Upper lobe of right lung (tissue), 1 donor: ENCODE measurements around the gene HS3ST1. TPM values are rescaled to one million over a fixed set of nuclear protein-coding genes. Genes with fewer than 3 reads are reported as not detected.

Source experiments
- ATAC-seq: fragments of 200-7000 bp; cut with Tn5 transposase; one replicate; pipeline ENCODE4 v1.9.1; 2020; ENCODE audit warnings: mild to moderate bottlenecking, moderate library complexity
- DNase-seq: peaks from one replicate; pipeline ENCODE4 v3.0.0-alpha.2; 2020
- H3K27ac ChIP-seq: fragments of 200-600 bp; one replicate; pipeline ENCODE4 v1.8.0; 2022
- H3K27me3 ChIP-seq: fragments of 200-600 bp; one replicate; pipeline ENCODE4 v1.8.0; 2022; ENCODE audit warnings: mild to moderate bottlenecking
- H3K36me3 ChIP-seq: fragments of 200-600 bp; one replicate; pipeline ENCODE4 v1.8.0; 2022
- H3K4me1 ChIP-seq: fragments of 200-600 bp; one replicate; pipeline ENCODE4 v1.8.0; 2022
- H3K4me3 ChIP-seq: fragments of 200-600 bp; one replicate; pipeline ENCODE4 v1.8.0; 2022; ENCODE audit warnings: mild to moderate bottlenecking
- H3K9me3 ChIP-seq: fragments of 200-600 bp; one replicate; pipeline ENCODE4 v1.8.0; 2022
- intact Hi-C: fragments of 100-400 bp; cut with DNase I; formaldehyde crosslinking; loops from one replicate; pipeline ENCODE4 v1.11.0; 2022
- total RNA-seq: library from RNA; stranded (reverse); fragmentation: NEBNext Ultra II Directional; extraction: Animal tissue kit (Norgen Biotek cat#: 25700); gene quantifications from one replicate; pipeline ENCODE4 v1.2.1, GENCODE V29; 2021
- TF ChIP-seq, protein P1 (sequence below): fragments of 200-600 bp; IDR thresholded peaks from one replicate; pipeline ENCODE4 v1.8.0; 2022; ENCODE audit warnings: antibody characterized with exemption
- donor health status: DM: no; HTN: yes; CAD: no; lungs with severe emphysema.

Gene HS3ST1
- total RNA-seq, 1 donor from 2014 or later = 1.5 TPM

DNA sequence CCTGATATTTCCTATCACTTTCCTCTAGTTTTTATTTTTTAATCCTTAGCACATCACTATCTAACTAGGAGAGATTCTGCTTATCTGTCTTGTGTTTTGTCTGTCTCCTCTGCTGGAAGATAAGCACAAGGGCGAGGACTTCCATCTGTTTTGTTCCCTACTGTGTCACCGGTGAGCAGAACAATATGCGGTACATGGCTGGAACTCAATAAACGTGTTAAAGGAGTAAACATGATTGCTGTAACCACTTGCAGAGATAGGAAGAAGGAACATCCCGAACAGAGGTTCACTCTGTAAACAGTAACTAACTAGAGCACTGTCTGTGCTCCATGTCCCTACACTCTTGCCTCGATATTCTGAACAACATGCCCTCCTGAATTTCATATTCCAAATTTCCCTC, 5.2 kb downstream of the HS3ST1 start:
- TF ChIP-seq, protein P1, sequence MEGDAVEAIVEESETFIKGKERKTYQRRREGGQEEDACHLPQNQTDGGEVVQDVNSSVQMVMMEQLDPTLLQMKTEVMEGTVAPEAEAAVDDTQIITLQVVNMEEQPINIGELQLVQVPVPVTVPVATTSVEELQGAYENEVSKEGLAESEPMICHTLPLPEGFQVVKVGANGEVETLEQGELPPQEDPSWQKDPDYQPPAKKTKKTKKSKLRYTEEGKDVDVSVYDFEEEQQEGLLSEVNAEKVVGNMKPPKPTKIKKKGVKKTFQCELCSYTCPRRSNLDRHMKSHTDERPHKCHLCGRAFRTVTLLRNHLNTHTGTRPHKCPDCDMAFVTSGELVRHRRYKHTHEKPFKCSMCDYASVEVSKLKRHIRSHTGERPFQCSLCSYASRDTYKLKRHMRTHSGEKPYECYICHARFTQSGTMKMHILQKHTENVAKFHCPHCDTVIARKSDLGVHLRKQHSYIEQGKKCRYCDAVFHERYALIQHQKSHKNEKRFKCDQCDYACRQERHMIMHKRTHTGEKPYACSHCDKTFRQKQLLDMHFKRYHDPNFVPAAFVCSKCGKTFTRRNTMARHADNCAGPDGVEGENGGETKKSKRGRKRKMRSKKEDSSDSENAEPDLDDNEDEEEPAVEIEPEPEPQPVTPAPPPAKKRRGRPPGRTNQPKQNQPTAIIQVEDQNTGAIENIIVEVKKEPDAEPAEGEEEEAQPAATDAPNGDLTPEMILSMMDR = no peak
- Histone ChIP-seq H3K27ac (no peak overlapping the region), H3K9me3 (no peaks in the 10 kb centered on the region), H3K36me3 (no peaks in the 10 kb centered on the region), H3K4me1 (peaks cover 4% of the 10 kb centered on the region), H3K4me3 (no peak overlapping the region), H3K27me3 (peaks cover 17% of the 10 kb centered on the region)
- no peak for ATAC-seq
- intact Hi-C loops = no loop called here
- DNase-seq = no peak

DNA sequence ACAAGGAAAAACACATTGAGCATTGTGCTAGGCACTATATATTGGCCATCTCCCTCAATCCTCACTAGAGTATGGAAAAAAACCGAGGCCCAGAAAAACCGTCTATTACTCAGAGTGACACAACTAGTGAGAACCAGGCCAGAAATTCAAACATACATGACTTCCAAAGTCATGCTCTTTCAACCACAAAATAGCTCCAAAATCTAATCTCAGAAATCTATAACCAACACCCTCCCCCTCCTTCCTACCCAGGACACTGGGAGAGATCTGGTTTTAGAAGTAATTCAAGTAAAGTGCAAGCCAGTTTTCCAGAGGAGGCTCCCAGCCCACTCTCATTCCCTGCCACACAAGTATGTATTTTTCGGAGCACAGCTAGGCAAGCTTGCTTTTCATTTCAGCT, 7.6 kb downstream of the HS3ST1 start:
- Histone ChIP-seq H3K4me1 (no peaks in the 10 kb centered on the region), H3K4me3 (no peak overlapping the region), H3K9me3 (no peaks in the 10 kb centered on the region), H3K27me3 (no peaks in the 10 kb centered on the region), H3K27ac (no peak overlapping the region), H3K36me3 (no peaks in the 10 kb centered on the region)
- no peak for DNase-seq
- intact Hi-C loops = no loop called here
- TF ChIP-seq, protein P1 = no peak
- no peak for ATAC-seq

DNA sequence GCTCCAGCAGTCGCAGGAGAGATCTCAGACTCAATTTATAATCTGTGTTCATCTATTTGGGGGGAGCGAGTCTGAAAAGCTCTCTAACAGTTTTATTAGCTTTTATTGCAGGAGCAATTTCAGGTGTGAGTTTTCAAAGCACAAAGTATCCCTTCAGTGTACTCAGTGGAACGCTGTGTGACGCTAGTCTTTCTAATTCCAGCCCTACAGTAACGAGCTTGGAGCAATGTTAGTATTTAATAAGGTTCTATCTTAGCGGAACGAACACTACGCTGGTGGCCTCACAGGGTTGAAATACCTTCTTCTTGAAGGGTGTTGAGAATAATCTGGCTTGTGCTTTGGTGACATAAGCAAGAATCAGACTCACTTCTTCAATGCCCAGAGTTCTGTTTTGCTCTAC, 8.4 kb downstream of the HS3ST1 start:
- Histone ChIP-seq H3K27me3 (no peaks in the 10 kb centered on the region), H3K27ac (no peak overlapping the region), H3K4me1 (no peaks in the 10 kb centered on the region), H3K9me3 (no peaks in the 10 kb centered on the region), H3K36me3 (no peaks in the 10 kb centered on the region), H3K4me3 (no peak overlapping the region)
- DNase-seq (no peak), ATAC-seq (no peak)
- TF ChIP-seq, protein P1 = no peak
- intact Hi-C loops = no loop called here

DNA sequence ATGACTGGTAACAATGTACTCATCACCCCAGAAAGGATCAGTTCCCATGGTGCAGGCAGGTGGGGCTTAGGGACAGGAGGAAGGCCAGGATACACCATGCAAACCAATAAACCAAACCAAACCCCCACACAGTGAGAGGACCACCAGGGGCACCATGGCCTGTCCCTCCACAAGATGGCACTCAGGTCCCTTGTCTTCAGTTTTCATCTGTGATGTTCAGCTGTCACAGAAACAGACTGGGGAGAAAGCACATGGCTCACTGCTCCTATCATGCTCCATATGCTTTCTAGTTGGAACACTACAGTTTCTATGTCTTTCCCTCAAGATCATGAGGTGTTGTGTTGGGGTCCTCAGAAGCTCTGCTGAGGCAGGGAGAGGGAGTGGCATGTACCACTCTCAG, 10.1 kb downstream of the HS3ST1 start:
- ATAC-seq (peak; percentile 45), DNase-seq (no peak)
- Histone ChIP-seq H3K4me3 (no peak overlapping the region), H3K4me1 (no peaks in the 10 kb centered on the region), H3K27ac (no peak overlapping the region), H3K36me3 (no peaks in the 10 kb centered on the region), H3K27me3 (no peaks in the 10 kb centered on the region), H3K9me3 (no peaks in the 10 kb centered on the region)
- intact Hi-C loops = no loop called here
- TF ChIP-seq, protein P1 = no peak

DNA sequence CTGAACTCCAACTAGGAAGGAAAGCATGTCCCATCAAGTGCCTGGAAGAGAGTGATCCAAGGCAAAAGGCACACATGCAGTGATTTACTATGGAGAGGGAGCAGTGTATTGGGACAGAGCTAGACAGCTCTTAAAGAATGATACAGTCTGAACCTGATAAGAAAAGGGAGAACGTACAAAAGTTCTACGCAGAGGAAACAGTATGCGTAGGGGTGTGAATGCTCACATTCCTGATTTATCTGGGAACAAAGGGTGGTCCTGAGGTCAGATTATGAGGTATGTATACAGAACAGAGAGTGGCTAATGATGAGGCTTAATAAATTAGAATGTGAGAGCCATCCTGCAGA, 12.0 kb downstream of the HS3ST1 start:
- no peaks in the 10 kb centered on the region for H3K27me3 ChIP-seq
- no peaks in the 10 kb centered on the region for H3K9me3 ChIP-seq
- H3K4me3 ChIP-seq = no peak overlapping the region
- intact Hi-C loops = no loop called here
- TF ChIP-seq, protein P1 = no peak
- ATAC-seq = no peak
- no peak for DNase-seq
- H3K4me1 ChIP-seq = no peaks in the 10 kb centered on the region
- H3K27ac ChIP-seq = no peak overlapping the region
- H3K36me3 ChIP-seq = no peaks in the 10 kb centered on the region

DNA sequence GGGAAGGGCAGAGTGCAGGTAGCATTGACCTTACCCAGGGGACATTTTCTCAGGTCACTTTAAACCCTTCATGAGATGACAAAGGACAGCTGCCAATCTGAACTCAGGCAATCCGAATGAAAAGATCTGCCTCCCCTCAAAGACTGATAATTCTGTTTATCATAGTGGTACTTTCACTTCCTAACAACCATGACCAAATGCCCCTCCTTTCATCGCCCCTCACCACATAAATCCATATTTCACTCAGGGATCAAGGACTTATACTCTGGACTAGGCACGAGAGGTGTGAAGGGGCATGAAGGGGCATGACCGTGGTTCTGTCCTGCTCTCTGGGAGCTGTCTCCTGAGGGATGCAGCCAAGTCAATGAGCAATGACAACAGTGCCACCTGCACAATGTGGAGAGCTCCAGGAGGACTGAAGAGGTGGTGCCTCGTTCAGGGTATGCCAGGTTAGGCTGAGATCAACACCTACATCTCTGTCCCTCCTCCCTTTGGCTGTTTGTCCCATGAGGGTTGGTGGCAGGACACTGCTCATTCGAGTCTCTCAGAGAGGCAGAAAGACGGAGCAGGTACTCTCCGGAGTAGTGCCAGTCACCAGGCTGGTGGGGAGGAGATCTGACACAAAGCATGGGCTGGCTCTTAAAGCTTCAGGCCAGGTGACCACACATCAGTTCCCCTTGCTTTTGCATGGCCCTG, 12.5 kb downstream of the HS3ST1 start:
- no peak for DNase-seq
- Histone ChIP-seq H3K9me3 (no peaks in the 10 kb centered on the region), H3K36me3 (no peaks in the 10 kb centered on the region), H3K27ac (no peak overlapping the region), H3K4me1 (no peaks in the 10 kb centered on the region), H3K27me3 (no peaks in the 10 kb centered on the region), H3K4me3 (no peak overlapping the region)
- TF ChIP-seq, protein P1 = no peak
- intact Hi-C loops = no loop called here
- ATAC-seq = no peak
